OCI-LY7 (cell line): ENCODE data around the gene ACOX1. TPM values are rescaled to one million over a fixed set of nuclear protein-coding genes. Genes with fewer than 3 reads are reported as not detected.

Source experiments
- BruUV-seq: library from RNA; stranded (reverse); fragments of 400-500 nt; replicated peaks from 2 replicates; lab custom pipeline; 2021; lab: Mats Ljungman, UMichigan
- CTCF ChIA-PET: fragments of 300-600 bp; sonication (Branson Sonifier 250); formaldehyde crosslinking; loops from one replicate; lab custom pipeline; 2022; ENCODE audit warnings: antibody characterized with exemption; ENCODE audit not compliant: unreplicated experiment; lab: Charles Lee
- POLR2A ChIA-PET: fragments of 300-600 bp; sonication (Branson Sonifier 250); formaldehyde crosslinking; loops from one replicate; lab custom pipeline; 2022; ENCODE audit warnings: antibody characterized with exemption; lab: Charles Lee
- DNase-seq: peaks from one replicate; pipeline ENCODE4 v3.0.0-alpha.2; 2015; ENCODE audit warnings: low spot score
- H2AFZ ChIP-seq: fragments of 200-600 bp; sonication (generic), shearing (Covaris generic); 2 replicates; pipeline ENCODE4 v1.6.1; 2014; ENCODE audit warnings: mild to moderate bottlenecking, antibody characterized with exemption, low read length, moderate library complexity
- H3K27ac ChIP-seq: fragments of 200-600 bp; sonication (generic); 2 replicates; pipeline ENCODE4 v1.5.1; 2014; ENCODE audit warnings: mixed run types, low read depth, mild to moderate bottlenecking, moderate library complexity, low read length, inconsistent platforms; ENCODE audit not compliant: poor library complexity, severe bottlenecking
- H3K36me3 ChIP-seq: fragments of 200-600 bp; sonication (generic); 2 replicates; pipeline ENCODE4 v1.6.1; 2014; ENCODE audit warnings: mild to moderate bottlenecking, antibody characterized with exemption, low read length, moderate library complexity, mixed read lengths; ENCODE audit not compliant: insufficient read depth
- H3K4me1 ChIP-seq: fragments of 200-600 bp; sonication (generic); 2 replicates; pipeline ENCODE4 v1.5.1; 2014; ENCODE audit warnings: mild to moderate bottlenecking, low read length; ENCODE audit not compliant: insufficient read depth, poor library complexity, severe bottlenecking
- H3K4me2 ChIP-seq: fragments of 200-600 bp; sonication (generic); 2 replicates; pipeline ENCODE4 v1.6.1; 2014; ENCODE audit warnings: mild to moderate bottlenecking, low read length
- H3K4me3 ChIP-seq: fragments of 200-600 bp; sonication (generic); 2 replicates; pipeline ENCODE4 v1.5.1; 2014; ENCODE audit warnings: mild to moderate bottlenecking, low read depth, low read length; ENCODE audit not compliant: poor library complexity, severe bottlenecking
- H3K79me2 ChIP-seq: fragments of 200-600 bp; sonication (generic); 2 replicates; pipeline ENCODE4 v1.6.1; 2016; ENCODE audit warnings: low read depth, mild to moderate bottlenecking, low read length, moderate library complexity, mixed read lengths; ENCODE audit not compliant: insufficient read depth
- H3K9me2 ChIP-seq: fragments of 200-600 bp; sonication (generic); 2 replicates; pipeline ENCODE4 v1.6.1; 2016; ENCODE audit warnings: mild to moderate bottlenecking, low read length, mixed read lengths; ENCODE audit not compliant: insufficient read depth
- H3K9me3 ChIP-seq: fragments of 200-600 bp; sonication (generic); 2 replicates; pipeline ENCODE4 v1.6.1; 2014; ENCODE audit warnings: mild to moderate bottlenecking, mixed run types, low read length, mixed read lengths
- H4K20me1 ChIP-seq: fragments of 200-600 bp; sonication (generic); 2 replicates; pipeline ENCODE4 v1.6.1; 2014; ENCODE audit warnings: mild to moderate bottlenecking, antibody characterized with exemption, low read length, moderate library complexity, mixed read lengths; ENCODE audit not compliant: insufficient read depth
- EZH2phosphoT487 ChIP-seq: fragments of 200-600 bp; sonication (generic); IDR thresholded peaks from 2 replicates; pipeline ENCODE4 v1.6.1; 2018; ENCODE audit warnings: low read depth, borderline replicate concordance, mild to moderate bottlenecking, mixed run types, antibody characterized with exemption, low read length, moderate library complexity, mixed read lengths
- intact Hi-C: fragments of 100-400 bp; cut with micrococcal nuclease; formaldehyde crosslinking; loops from one replicate; pipeline ENCODE4 v1.10.0; 2022; ENCODE audit not compliant: unreplicated experiment
- total RNA-seq, 2 experiments: library from RNA; depleted of rRNA in 1 of 2; stranded (reverse); fragments of >200 nt in 1 of 2; shearing (Covaris generic) in 1 of 2; gene quantifications; 2 replicates each; pipeline ENCODE4 v1.2.3, GENCODE V29; 2014 to 2022
- TF ChIP-seq, protein P1 (sequence below): fragments of 200-600 bp; sonication (generic); conservative IDR thresholded peaks from 2 replicates; pipeline ENCODE4 v1.5.1; 2014; ENCODE audit warnings: mild to moderate bottlenecking, antibody characterized with exemption, low read length, moderate library complexity, mixed read lengths

Gene ACOX1
- total RNA-seq, 2 experiments from 2014 or later, result 22.6 to 34.6 TPM

DNA sequence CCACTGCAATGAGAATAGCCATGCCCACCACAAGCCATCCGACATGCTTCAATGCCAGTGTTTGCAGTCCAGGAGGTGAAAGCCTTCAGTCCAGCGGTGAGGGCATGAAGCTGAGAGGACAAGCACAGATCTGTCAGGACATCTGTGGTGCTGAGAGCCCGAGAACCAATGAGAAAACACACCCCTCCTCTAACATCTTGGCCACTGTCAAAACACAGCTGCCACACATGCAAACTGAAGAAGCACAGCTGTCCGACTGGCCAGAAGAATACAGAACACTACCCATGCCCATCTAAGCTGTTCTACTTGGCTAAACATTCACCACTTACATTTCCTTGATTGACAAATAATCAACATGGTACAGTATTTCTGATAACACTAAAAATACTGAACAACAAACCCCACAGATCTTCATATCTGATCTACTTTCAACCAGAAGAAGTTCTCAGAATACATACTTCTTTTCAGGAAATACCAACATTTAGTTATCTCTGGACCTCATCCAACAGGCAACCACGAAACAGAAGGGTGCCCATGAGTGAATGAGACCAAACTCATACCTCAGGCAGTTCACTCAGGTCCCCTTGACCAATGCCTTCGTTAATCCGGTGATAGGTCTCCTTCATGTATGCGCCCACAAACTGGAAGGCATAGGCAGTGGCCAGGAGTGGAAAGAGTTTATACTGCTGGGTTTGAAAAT is 28.0 kb downstream of the ACOX1 start:
- TF ChIP-seq, protein P1, sequence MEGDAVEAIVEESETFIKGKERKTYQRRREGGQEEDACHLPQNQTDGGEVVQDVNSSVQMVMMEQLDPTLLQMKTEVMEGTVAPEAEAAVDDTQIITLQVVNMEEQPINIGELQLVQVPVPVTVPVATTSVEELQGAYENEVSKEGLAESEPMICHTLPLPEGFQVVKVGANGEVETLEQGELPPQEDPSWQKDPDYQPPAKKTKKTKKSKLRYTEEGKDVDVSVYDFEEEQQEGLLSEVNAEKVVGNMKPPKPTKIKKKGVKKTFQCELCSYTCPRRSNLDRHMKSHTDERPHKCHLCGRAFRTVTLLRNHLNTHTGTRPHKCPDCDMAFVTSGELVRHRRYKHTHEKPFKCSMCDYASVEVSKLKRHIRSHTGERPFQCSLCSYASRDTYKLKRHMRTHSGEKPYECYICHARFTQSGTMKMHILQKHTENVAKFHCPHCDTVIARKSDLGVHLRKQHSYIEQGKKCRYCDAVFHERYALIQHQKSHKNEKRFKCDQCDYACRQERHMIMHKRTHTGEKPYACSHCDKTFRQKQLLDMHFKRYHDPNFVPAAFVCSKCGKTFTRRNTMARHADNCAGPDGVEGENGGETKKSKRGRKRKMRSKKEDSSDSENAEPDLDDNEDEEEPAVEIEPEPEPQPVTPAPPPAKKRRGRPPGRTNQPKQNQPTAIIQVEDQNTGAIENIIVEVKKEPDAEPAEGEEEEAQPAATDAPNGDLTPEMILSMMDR, result no peak
- no peak for TF ChIP-seq EZH2phosphoT487
- H3K36me3 ChIP-seq, result peaks cover 80% of the 10 kb centered on the region
- H3K4me3 ChIP-seq, result no peak overlapping the region
- POLR2A ChIA-PET, result interaction anchor here (0.7 to 2.1 kb wide), 3 partner anchors 10 to 372 kb away, joined by 3 to 4 read pairs (median 3); partner anchors contain the start of gene FBF1
- no peak overlapping the region for H3K4me2 ChIP-seq
- BruUV-seq, result no TSS peak
- no peaks in the 10 kb centered on the region for H3K79me2 ChIP-seq
- H4K20me1 ChIP-seq, result no peaks in the 10 kb centered on the region
- no peaks in the 10 kb centered on the region for H3K9me3 ChIP-seq
- H3K27ac ChIP-seq, result no peak overlapping the region
- no peak overlapping the region for H2AFZ ChIP-seq
- CTCF ChIA-PET, result interaction anchor here (0.5 kb wide), 1 partner anchor 12 kb away, joined by 3 read pairs; no protein-coding TSS in a partner anchor
- H3K4me1 ChIP-seq, result peaks cover 6% of the 10 kb centered on the region
- intact Hi-C loops, result no loop called here
- H3K9me2 ChIP-seq, result no peaks in the 10 kb centered on the region
- DNase-seq, result no peak

DNA sequence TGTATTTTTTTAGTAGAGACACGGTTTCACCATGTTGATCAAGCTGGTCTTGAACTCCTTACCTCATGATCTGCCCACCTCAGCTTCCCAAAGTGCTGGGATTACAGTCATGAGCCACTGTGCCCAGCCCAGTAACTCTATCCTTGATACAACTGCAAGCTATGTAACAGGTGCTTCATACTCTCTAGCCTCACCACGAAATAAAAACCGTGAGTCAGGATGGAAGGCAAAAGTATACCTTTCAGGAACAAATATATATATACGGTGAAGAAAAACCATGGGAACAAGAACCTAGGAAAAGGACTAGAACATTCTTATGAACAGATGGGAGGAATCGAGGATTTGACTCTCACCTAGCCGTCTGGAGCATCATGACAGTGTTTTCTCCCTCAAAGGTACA is 28.5 kb downstream of the ACOX1 start:
- BruUV-seq, result no TSS peak
- Histone ChIP-seq H3K4me3 (no peak overlapping the region), H3K27ac (no peak overlapping the region), H3K9me2 (no peaks in the 10 kb centered on the region), H4K20me1 (no peaks in the 10 kb centered on the region), H3K4me2 (no peak overlapping the region), H3K79me2 (no peaks in the 10 kb centered on the region), H3K9me3 (no peaks in the 10 kb centered on the region), H3K36me3 (peaks cover 80% of the 10 kb centered on the region), H3K4me1 (peaks cover 6% of the 10 kb centered on the region), H2AFZ (no peak overlapping the region)
- CTCF ChIA-PET, result no interaction called here
- TF ChIP-seq, protein P1, result no peak
- TF ChIP-seq EZH2phosphoT487, result no peak
- no peak for DNase-seq
- intact Hi-C loops, result no loop called here
- POLR2A ChIA-PET, result interaction anchor here (1.2 kb wide), 1 partner anchor 52 kb away, joined by 3 read pairs; no protein-coding TSS in a partner anchor

DNA sequence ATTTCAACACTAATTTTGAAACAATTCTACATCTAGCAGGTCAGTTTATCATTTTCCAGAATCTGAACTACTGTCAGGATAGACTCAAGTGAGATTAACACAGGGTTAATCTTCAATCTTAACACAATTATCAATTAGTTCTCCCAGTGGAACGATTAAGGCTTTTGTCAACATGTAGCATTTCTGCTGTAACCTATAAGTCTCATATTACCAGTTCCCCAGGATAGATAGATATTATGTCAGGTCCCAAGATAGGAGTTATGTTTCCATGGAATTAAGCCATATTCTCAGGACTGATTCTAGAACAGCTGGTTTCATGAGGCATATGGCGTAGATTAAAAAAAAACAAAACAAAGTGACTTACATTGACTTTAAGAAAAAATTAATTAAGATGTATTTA is 33.8 kb downstream of the ACOX1 start:
- no peak overlapping the region for H3K4me2 ChIP-seq
- CTCF ChIA-PET, result interaction anchor here (0.6 to 1.0 kb wide), 2 partner anchors 69 to 436 kb away, joined by 3 read pairs; no protein-coding TSS in a partner anchor
- no peak for DNase-seq

More for the DNA sequence above, 33.8 kb downstream of the ACOX1 start:
- no peaks in the 10 kb centered on the region for H3K9me3 ChIP-seq
- peaks cover 11% of the 10 kb centered on the region for H3K4me1 ChIP-seq
- no peak overlapping the region for H3K27ac ChIP-seq
- BruUV-seq, result no TSS peak
- no peaks in the 10 kb centered on the region for H3K9me2 ChIP-seq
- H2AFZ ChIP-seq, result no peak overlapping the region
- H3K36me3 ChIP-seq, result peaks cover 39% of the 10 kb centered on the region
- no peaks in the 10 kb centered on the region for H3K79me2 ChIP-seq
- POLR2A ChIA-PET, result interaction anchor here (0.7 to 1.0 kb wide), 2 partner anchors 12 to 192 kb away, joined by 3 read pairs; no protein-coding TSS in a partner anchor
- intact Hi-C loops, result no loop called here
- H3K4me3 ChIP-seq, result no peak overlapping the region
- TF ChIP-seq, protein P1, result no peak
- no peak for TF ChIP-seq EZH2phosphoT487
- H4K20me1 ChIP-seq, result no peaks in the 10 kb centered on the region
